ENCODE results near the gene ARHGAP5.
A peak's percentile ranks its signal among the peaks of the same experiment; 100 is the strongest.

The ARHGAP5 gene

DNA sequence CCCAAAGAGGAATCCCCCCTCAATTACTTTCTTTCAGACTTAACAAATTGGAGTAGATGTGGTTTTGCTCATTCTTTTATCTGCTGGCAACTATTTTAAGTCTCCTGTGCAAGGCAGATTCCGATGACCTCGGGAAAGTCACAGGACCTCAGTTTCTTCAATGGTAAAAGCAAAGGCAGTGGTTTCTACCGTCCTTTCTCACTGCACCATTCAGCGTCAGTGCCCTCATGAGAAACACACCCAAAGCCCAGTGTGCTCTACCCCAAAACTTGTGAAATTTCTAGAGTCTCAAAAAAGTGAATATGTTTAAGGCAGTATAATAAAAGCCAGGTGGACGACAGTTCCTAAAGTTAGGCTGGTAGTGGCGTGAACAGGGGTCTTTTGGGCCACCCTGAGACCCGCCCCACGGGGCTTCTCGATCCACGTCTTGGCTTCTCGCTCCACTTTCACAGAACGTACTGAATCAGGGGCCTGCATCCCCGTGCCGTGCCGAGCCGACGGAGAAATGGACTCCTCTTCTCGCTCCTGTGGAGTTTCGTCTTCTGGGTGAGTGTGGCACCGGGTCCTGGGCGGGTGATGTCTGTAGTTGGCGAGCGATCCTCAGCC, 1.3 kb upstream of the ARHGAP5 start:
- DNase-seq = no peak

DNA sequence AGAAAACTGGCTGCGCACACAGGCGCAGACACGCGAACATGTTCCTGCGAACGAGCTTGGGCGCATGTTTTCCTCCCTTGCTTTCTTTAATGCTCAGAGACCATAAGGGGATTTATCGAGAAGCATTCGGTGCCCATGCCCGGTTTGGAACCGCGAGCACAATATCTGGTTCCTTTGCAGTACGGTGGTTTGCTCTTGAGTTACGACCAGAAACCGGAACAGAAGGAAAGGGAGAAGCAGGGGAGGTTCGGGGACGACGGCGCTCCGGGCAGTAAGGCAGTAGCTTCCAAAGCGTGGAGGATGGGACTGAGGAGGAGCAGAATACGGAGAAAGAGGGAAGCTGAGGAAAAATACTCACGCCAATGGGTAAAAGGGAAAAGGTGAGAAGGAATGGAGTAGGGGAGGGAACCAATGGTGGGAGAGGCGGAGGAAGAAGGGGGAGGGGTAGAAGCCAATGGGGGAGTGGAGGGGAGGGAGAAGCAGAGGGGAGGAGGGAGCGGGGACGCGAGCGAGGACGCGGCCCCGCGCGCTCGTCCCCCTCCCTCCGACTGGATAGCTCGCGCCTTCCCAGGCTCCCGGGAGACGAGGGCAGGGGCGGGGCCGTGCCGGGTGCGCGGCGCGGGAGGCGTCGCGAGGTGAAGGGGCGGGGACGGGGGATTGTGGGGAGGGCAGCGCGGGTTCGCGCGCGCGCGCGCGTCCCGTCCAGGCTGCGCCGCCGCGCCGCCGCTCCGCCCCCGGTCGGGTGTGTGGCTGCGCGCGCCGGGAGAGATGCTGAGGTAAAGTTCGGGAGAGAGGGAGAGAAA, 625 bp upstream of the ARHGAP5 start:
- DNase-seq = peak; percentile 98

DNA sequence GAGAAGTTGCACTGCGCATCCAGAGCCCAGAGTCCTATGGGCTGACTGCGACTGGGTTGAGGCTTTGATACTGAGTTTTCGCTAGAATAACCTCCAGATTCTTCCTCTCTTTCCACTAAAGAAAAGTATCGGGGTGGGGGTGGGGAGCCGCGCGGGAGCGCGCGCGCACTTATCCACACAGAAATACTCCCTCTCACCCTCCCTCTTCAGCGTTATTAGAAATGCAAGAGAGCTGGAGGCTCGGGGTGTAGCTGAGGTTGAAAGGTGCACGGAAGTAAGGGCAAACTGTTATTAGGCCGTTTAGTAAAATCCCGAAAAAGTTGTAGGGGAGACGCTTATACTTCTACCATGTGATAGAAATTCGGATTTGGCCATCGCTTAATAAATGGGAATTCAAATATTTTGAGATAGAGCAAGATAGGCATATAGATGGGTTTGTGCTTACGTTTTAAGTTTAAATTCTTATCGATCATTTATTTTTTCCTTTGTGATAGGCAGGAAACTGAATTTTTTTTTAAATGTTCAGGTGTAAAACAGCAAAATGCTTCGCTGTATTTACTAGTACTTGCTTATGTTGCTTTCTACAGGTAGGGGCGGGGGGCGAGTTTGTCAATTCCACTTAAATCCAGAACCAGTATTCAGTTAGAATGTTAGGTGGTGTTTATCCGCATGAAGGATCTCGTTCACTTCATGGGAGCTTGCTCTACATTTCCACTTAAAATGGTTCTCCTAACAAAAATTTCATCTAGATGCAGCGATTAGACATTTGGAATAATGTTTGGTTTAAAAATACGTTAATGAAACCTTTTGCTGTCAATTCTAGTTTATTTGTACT, 1.1 kb downstream of the ARHGAP5 start:
- no peak for DNase-seq

DNA sequence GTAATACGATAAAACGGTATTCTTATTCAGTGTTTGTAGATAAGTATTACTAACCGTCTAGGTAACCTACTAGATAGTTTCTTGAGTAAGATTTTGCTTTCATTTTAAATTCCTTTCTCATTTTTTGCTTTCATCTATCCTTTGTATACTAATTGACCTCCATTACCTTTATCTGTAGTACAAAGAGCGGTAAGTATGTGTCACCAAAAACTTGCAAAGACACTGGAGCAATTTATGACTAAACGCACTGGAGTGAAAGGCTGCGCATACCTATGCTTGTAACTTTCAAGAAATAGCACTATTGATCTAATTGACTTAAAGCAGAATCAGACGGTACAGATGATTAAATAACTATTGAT, 1.7 kb downstream of the ARHGAP5 start:
- peak; percentile 56 for DNase-seq

DNA sequence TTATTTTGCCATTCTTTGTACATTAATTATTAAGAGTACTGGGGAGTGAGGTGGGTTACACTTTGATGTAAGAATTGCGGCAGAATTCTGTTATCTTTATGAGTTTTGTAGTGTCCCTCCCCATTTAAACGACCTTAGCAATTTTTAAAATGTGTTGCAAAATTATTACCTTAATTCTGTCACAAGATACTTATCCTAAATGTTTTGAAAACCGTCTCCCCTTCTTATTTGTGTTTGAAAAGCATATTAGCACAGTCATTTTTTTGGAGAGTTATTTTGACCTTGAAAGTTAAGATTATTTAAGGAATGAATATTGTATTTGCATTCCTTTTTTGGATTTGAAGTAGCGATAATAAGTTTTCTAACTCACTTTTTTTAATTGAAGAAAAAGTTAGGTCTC, 2.2 kb downstream of the ARHGAP5 start:
- DNase-seq = no peak

DNA sequence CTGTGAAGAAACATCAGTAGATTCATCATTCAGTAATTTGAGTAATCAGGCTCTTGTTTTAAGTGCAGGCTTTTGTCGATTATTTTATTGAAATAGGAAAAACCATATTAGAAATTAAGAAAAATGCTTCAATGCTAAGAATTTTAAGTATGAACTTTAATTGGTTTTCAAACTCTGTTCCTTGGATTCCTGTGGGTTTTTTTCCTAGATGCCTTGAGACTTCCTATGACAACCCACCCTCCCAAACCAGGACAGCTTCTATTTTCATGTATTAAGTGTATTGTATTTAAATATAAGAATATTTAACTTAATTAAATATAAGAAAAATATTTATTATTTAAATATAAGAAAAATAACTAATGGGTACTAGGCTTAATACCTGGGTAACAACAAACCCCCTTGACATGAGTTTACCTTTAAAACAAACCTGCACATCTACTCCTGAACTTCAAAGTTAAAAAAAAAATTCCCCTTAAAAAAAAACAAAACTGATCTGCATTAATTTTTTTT, 3.0 kb downstream of the ARHGAP5 start:
- no peak for DNase-seq

DNA sequence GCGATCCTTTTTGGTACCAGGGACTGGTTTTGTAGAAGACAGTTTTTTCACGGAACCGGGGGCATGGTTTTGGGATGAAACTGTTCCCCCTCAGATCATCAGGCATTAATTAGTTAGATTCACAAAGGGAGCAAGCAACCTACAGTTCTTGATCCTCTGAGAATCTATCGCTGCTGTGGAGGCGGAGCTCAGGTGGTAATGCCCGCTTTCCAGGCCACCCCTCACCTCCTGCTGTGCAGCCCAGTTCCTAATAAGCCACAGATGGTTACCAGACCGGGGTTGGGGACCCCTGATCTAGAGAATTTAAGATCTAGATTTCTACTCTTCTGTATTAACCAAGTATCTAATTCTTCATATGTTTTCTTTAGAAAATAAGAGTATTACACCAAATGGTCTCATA, 4.8 kb downstream of the ARHGAP5 start:
- no peak for DNase-seq

DNA sequence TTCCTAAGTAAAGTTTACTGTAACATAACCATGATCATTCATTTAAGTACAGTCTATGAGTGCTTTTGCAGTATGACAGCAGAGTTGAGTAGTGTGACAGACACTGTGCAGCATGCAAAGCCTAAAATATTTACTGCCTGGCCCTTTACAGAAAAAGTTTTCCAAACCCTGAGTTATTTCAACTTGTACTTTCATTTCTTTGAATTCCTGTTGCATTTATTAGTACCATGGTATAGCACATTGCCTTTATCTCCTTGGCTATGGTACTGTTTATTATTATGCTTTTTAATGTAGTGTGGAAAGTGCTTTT, 6.2 kb downstream of the ARHGAP5 start:
- DNase-seq = no peak

DNA sequence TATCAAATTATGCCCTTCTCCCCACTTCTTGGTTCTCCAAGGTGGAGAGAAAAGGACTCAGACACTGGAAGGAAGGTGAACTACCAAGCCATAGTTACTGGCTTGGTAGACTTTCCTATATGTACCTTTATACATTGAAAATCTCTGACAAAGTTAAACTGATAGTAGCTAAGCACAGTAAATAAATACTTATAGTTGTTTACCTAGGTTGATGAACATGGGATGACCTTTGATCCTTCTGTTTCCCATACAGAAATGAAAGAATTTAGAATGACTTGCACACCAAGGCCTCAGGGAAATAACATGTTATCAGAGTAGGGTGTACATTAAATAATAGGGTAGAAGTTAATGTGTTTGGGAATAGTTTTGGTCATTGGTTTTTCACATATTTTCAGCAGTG, 6.7 kb downstream of the ARHGAP5 start:
- no peak for DNase-seq

DNA sequence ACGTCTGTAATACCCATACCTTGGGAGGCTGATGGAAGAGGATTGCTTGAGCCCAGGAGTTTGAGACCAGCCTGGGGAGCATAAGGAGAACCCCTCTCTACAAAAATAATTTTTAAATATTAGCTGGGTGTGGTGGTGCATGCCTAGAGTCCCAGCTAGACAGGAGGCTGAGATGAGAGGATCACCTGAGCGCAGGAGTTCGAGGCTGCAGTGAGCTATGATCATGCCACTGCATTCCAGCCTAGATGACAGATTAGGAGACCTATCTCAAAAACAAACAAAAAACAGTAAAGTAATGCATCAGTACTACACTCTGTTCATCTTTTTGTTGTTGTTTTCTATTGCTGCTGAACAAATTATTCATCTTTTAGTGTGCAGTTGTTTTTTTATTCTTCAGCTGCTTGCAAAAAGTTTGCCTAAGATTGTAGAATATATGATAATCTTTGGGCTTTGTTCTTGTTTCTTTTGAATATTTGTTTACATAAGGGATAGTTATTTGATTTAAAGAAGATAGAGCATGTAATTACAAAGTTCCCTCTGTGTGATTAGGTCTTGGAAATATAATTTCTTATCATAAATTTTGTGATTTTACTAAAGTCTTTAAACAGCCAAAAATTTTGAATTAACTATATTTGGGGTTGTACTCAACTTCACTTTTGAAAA, 8.2 kb downstream of the ARHGAP5 start:
- no peak for DNase-seq

DNA sequence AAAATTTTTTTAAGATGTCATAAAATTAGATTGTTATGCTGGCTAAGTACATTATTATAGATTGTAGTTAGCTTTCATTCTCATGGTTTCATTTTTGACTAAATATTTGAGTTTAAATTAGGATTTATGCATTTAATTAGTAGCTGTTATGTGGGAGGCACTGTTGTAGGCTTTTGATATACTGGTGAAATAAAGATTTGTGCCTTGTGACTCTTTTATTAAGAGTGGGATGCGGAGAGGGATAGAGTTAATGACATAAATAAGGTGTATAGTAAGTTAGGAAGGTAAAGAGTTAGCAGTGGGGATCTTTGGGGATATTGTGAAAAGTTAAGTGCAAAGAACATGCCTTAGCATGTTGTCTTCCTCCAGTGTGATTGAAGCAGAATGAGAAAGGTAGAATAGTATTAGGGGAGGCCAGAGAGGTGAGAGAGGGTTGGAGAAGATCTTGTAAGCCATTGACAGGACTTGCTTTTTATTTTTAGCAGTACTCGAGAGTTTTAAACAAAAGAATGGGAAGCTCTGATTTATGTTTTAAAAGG, 8.8 kb downstream of the ARHGAP5 start:
- no peak for DNase-seq

DNA sequence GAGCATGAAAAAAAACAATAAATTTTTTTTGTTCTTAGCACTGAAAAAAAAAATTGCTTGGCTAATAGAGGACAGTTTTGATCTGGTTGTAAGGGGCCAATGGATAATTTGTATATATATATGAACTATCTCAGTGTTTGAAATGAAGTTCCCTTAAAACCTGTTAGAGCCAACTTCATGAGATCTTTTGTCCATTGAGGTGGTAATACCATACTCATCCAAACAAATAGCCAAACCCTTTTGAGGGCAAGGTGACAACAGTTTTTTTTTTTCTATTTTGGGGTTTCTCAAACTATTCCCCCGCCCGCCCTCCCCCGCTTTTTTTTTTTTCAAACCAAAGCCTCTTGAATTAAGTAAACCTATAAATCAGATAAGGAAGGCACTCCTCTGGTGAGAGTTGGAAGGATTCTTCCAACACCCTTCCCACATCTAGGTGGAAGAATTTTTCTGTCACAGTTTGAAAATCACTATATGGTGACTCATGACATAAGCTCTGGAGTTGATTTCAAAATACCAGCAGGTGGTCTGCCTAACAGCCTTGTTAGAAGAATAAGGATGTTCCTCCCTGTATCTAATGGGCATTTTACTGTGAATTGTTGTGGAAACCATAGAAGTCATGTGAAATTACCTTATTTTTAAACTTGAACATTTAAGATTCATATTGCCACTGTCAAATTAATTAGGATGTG, 10.2 kb downstream of the ARHGAP5 start:
- no peak for DNase-seq

DNA sequence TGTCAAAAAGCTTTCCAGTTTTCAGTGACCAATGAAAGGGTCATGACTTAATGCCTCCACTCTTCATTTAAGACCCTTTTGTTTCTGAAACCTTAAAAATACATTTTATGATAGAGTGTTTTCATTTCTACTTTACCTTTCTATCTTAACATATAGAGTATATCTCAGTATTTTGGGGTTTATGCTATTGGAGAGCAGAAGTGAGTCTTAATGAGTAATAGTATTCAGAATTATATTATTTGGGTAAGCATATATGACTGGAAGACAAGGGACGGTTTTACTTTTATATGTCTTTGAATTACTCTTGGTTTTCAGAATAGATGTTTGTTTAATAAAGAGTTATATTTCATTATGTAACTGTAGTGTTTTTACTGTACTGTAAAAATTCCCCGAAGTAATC, 10.8 kb downstream of the ARHGAP5 start:
- no peak for DNase-seq

DNA sequence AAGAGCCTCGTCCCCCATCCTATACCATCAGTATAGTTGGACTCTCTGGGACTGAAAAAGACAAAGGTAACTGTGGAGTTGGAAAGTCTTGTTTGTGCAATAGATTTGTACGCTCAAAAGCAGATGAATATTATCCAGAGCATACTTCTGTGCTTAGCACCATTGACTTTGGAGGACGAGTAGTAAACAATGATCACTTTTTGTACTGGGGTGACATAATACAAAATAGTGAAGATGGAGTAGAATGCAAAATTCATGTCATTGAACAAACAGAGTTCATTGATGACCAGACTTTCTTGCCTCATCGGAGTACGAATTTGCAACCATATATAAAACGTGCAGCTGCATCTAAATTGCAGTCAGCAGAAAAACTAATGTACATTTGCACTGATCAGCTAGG, 13.6 kb downstream of the ARHGAP5 start:
- DNase-seq = no peak

DNA sequence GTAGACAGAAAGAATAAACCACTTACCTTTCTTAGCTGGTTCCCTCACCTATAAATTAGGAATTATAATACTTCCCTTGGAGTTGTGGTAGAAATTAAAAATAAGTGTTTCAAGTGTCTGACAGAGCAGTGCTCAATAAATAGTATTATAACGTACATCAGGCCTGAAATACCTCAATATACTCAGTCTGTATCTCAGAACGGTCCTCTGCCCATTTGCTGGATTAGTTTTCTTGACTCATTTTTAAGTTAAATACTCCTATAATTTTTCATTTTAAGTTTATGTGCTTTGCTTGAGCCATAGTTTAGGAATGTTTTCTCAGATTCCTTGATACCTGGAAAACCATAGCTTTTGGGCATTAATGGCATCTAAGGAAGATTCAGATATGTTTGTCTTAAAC, 22.4 kb downstream of the ARHGAP5 start:
- no peak for DNase-seq

DNA sequence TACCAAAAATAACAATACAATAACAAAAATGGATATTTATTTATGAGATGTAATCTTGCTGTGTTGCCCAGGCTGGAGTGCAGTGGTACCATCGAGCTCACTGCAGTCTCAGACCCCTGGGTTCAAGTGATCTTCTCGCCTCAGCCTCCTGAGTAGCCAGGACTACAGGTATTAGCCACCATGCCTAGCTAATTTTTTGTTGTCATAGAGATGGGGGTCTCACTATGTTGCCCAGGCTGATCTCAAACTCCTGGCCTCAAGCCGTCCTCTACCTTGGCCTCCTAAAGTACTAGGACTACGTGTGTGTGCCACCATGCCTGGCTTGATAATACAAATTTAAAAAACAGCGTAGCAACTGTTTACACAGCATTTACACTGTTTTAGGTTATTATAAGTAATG, 23.1 kb downstream of the ARHGAP5 start:
- no peak for DNase-seq

DNA sequence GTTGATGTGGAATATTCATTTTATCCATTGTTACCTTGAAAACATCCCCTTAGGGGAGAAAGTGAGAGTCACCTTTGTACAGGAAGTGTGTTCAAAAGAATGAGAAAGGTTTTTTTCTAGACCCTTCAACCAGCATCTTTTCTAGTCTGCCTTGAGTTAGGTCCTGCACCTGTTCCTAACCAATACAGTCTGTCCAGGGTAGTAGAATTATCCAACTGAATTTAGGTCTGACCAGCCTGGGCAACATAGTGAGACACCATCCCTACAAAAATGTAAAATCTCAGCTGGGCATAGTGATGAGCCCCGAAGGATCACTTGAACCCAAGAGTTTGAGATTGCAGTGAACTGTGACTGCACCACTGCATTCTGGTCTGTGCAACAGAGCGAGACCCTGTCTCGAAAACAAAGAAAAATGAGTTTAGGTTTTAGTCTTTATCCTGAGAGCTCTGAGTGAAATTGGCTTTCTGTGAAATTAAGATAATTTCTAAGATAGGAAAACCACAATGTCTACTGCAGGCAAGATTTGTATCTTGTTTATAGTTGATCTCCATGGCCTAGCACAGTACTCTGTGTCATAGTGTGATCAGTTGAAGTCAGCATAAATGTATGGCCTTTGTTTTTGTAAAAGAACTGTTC, 25.2 kb downstream of the ARHGAP5 start:
- DNase-seq = no peak

DNA sequence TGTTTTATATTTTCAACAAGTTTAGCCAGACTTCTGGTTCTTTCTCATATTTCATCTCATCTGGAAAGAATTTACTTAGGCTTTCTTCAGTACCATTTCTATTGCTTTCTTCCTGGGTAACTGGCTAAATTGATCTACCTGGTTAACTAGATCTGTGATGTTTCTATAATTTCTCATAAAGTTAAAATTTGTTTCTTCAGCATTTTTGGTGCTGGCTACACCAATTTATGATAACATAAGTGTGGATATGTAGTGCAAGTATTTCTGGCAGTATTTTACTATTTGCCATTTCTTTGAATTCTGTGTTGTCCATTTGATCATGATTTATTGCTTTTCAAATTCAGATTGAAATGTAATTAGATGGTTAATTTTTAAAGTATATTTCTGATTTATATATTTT, 25.9 kb downstream of the ARHGAP5 start:
- no peak for DNase-seq

DNA sequence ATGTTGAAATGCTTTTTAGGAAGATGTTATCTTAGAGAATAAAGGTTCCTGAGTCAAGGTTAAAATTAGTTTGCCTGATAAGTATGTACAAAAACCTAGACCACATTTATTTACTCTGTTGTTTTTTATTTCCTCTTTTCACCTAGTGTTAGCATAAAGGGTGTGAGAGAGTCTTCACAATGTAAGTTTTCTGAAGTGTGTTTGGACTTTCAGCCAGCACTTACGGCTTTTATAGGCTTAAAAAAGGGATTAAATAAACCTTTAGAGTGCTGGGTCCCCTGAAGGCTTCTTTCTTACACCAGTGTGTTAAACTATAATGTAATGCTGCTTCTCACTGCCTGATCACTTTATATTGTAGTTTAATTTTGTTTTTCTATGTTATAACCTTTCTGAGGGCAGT, 27.2 kb downstream of the ARHGAP5 start:
- DNase-seq = no peak

DNA sequence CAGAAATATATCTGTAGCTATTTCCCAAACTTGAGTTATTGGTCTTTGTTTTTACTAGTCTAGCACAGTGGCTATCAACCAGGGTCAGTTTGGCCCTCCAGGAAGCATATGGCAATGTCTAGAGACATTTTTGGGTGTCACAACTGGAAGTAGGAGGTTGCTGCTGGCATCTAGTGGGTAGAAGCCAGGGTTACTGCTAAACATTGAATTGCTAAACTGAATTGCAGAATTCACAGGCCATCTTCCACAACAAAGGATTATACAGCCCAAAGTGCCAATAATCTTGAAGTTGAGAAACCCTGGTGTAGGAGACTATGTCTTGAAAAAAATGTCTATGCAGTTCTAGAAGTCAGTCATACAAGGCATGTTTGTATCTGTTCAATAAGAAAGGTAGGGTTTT, 27.7 kb downstream of the ARHGAP5 start:
- DNase-seq = no peak

DNA sequence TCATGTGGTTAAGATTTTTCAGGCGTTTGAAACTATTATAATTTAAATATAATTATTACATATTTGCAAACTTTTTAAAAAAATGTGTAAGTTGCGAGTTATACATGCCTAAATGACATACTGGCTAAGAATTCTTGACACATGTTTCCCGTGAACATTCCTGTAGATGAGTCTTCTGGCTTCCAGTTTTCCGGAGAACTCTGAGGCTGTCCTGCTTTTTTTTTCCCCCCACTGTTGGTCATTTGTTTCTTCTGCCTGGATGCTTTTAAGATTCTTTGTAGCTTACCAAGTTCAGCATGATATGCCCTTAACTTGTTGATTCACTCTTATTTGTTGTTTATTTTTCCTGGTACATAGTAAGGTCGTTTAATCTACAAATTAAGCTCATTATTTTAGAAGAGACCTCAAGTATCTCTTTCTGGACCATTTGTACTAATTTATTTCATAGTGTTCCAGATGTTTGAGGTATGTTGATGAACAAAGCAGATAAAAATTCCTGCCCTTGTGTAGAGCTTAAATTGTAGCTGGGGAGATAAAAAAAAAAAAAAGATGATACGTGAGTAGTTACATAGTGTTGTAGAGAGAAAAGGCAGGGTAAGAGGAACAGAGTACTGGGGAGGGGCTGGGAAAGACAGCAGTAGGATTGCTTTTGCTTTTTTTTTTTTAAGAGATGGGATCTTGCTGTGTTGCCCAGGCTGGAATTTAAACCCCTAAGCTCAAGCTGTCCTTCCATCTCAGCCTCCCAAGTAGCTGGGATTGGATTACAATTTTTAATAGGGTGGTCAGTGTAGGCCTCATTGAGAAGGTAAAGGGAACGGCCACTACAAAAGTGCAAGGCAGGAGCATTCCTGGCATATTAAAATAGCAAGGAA, 32.8 kb downstream of the ARHGAP5 start:
- no peak for DNase-seq

Measured in islet precursor cell (in vitro differentiated cells).